Mesothelial cell of epicardium (in vitro differentiated cells): Measurements from ENCODE around the gene INHBA. TPM values are rescaled to one million over a fixed set of nuclear protein-coding genes. Genes with fewer than 3 reads are reported as not detected.

Experiments
- DNase-seq, 2 experiments: peaks; one replicate each; pipeline ENCODE4 v3.0.0; 2021; ENCODE audit warnings: low spot score in 2 of 2; ENCODE audit not compliant: unreplicated experiment in 2 of 2
- H3K27ac Mint-ChIP-seq: 2 replicates; pipeline ENCODE4 v1.8.0; 2021; ENCODE audit warnings: mixed read lengths
- H3K27me3 Mint-ChIP-seq: 2 replicates; pipeline ENCODE4 v1.8.0; 2021; ENCODE audit warnings: low read depth, mixed read lengths
- H3K36me3 Mint-ChIP-seq: 2 replicates; pipeline ENCODE4 v1.8.0; 2021; ENCODE audit warnings: mixed read lengths
- H3K4me1 Mint-ChIP-seq: 2 replicates; pipeline ENCODE4 v1.8.0; 2021; ENCODE audit warnings: mixed read lengths
- H3K4me3 Mint-ChIP-seq: 2 replicates; pipeline ENCODE4 v1.8.0; 2021; ENCODE audit warnings: mild to moderate bottlenecking, moderate library complexity, mixed read lengths
- H3K9me3 Mint-ChIP-seq: 2 replicates; pipeline ENCODE4 v1.8.0; 2021; ENCODE audit warnings: mixed read lengths
- CTCF ChIP-seq: fragments of 200-600 bp; sonication (generic); IDR thresholded peaks from one replicate; pipeline ENCODE4 v1.5.0; 2021; ENCODE audit warnings: antibody characterized with exemption; ENCODE audit not compliant: unreplicated experiment
- total RNA-seq: library from RNA; stranded (reverse); gene quantifications from 3 replicates; pipeline ENCODE4 v1.2.1, GENCODE V29; 2021

The INHBA gene
- total RNA-seq, 1 donor from 2014 or later: 50.6 TPM

GRCh38 chr7:41711283-41712064 is 8.6 kb upstream of the INHBA start:
- no peaks in the 10 kb centered on the region for H3K9me3 Mint-ChIP-seq
- H3K36me3 Mint-ChIP-seq: no peaks in the 10 kb centered on the region
- no peak for DNase-seq
- H3K27ac Mint-ChIP-seq: no peak overlapping the region
- H3K27me3 Mint-ChIP-seq: no peaks in the 10 kb centered on the region
- peaks cover 11% of the 10 kb centered on the region for H3K4me1 Mint-ChIP-seq
- peak; percentile 44 for TF ChIP-seq CTCF
- no peak overlapping the region for H3K4me3 Mint-ChIP-seq

- H3K4me3 Mint-ChIP-seq: no peak overlapping the region
- no peaks in the 10 kb centered on the region for H3K36me3 Mint-ChIP-seq
- no peaks in the 10 kb centered on the region for H3K9me3 Mint-ChIP-seq
- TF ChIP-seq CTCF: no peak
- H3K27ac Mint-ChIP-seq: no peak overlapping the region
- no peaks in the 10 kb centered on the region for H3K27me3 Mint-ChIP-seq
- no peak for DNase-seq
- peaks cover 17% of the 10 kb centered on the region for H3K4me1 Mint-ChIP-seq
Observed at GRCh38 chr7:41710838-41711237, 7.9 kb upstream of the INHBA start.

GRCh38 chr7:41709621-41710020 is 6.7 kb upstream of the INHBA start:
- TF ChIP-seq CTCF: no peak
- no peak for DNase-seq
- no peaks in the 10 kb centered on the region for H3K36me3 Mint-ChIP-seq

GRCh38 chr7:41708581-41709358 is 5.9 kb upstream of the INHBA start:
- Mint-ChIP-seq H3K27ac (no peak overlapping the region), H3K9me3 (no peaks in the 10 kb centered on the region), H3K4me3 (no peak overlapping the region), H3K4me1 (peaks cover 35% of the 10 kb centered on the region), H3K36me3 (no peaks in the 10 kb centered on the region), H3K27me3 (no peaks in the 10 kb centered on the region)
- DNase-seq: no peak
- no peak for TF ChIP-seq CTCF

More at GRCh38 chr7:41709621-41710020, 6.7 kb upstream of the INHBA start:
- no peaks in the 10 kb centered on the region for H3K27me3 Mint-ChIP-seq
- H3K9me3 Mint-ChIP-seq: no peaks in the 10 kb centered on the region
- no peak overlapping the region for H3K27ac Mint-ChIP-seq
- peaks cover 27% of the 10 kb centered on the region for H3K4me1 Mint-ChIP-seq
- H3K4me3 Mint-ChIP-seq: no peak overlapping the region

- H3K27ac Mint-ChIP-seq: peak overlapping the region; percentile 41
- no peaks in the 10 kb centered on the region for H3K36me3 Mint-ChIP-seq
- no peaks in the 10 kb centered on the region for H3K27me3 Mint-ChIP-seq
- peaks cover 58% of the 10 kb centered on the region for H3K4me1 Mint-ChIP-seq
- no peak for DNase-seq
- no peak for TF ChIP-seq CTCF
- peak overlapping the region; percentile 72 for H3K4me3 Mint-ChIP-seq
- H3K9me3 Mint-ChIP-seq: no peaks in the 10 kb centered on the region
Observed at GRCh38 chr7:41706228-41706930, 3.5 kb upstream of the INHBA start.
